Measurements from ENCODE around the gene MAN2A1. TPM values are rescaled to one million over a fixed set of nuclear protein-coding genes. Genes with fewer than 3 reads are reported as not detected.
"Not testable (repeated sequence)": the region's sequence is repeated elsewhere in the genome, so short reads cannot be mapped to it uniquely, and the experiment has no call there.

The MAN2A1 gene
- total and polyA plus RNA-seq, 5 donors: 2.9 to 10.1 (median 9.5) TPM

DNA sequence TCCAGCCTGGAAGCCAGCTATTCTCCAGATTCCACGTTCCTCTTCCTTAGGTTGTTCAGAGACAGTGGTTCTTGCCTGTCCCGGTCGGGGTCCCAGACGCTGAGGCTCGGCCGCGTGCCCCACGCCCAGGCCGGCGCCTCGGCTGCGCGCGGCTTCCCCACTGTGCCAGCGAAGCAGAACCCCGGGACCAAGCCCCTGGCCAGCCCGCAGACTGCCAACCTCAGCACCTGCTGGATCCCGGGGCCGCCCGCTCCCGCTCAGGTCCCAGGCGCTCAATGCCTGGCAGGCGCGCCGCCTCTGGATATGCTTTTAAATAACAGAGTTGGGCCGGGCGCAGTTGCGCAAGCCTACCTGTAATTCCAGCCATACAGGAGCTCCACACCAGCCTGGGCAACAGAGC is 195.5 kb downstream of the MAN2A1 start:
- no peak overlapping the region for H3K27ac ChIP-seq (ENCODE audit: low read length)
- H3K4me1 ChIP-seq (ENCODE audit: control insufficient read depth, insufficient read depth, low read length): no peaks in the 10 kb centered on the region
- intact Hi-C loops (cut with DNase I): no loop called here
- 94% methylated on average over 28 of the region's 28 CpGs for WGBS
- no peaks in the 10 kb centered on the region for H3K9me3 ChIP-seq (ENCODE audit: control insufficient read depth, low read length)
- H3K27me3 ChIP-seq (ENCODE audit: control insufficient read depth, insufficient read depth): no peaks in the 10 kb centered on the region
- ATAC-seq (no peak), DNase-seq (peak in 1 of 3 donors; percentile 52)
- no peak overlapping the region for H3K4me3 ChIP-seq (ENCODE audit: low read length)

DNA sequence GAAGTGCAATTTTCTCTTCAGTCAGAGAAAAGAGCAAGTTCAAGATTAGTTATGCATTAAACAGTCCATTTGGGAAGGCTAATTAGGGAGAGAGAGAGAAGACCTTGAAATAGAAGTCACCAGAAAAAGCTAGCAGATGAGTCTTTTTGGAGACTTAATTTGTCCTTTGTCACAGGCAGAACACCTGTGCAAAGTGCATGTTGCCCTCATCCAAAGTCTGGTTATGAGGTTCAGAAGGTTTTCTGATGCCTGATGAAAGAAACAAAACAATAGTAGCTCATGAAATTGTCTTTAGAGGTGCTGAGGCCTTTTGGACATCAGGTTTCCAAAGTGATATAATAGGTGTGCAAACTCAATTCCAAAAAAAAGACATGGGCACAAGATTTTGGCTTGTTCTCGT is 199.3 kb downstream of the MAN2A1 start:
- ATAC-seq (no peak), DNase-seq (no peak)
- Histone ChIP-seq H3K27me3 (ENCODE audit: control insufficient read depth, insufficient read depth) (no peaks in the 10 kb centered on the region), H3K4me1 (ENCODE audit: control insufficient read depth, insufficient read depth, low read length) (no peaks in the 10 kb centered on the region), H3K4me3 (ENCODE audit: low read length) (no peak overlapping the region), H3K27ac (ENCODE audit: low read length) (no peak overlapping the region), H3K9me3 (ENCODE audit: control insufficient read depth, low read length) (no peaks in the 10 kb centered on the region)
- WGBS: 79% methylated on average over 1 of the region's 1 CpG
- intact Hi-C loops (cut with DNase I): no loop called here

DNA sequence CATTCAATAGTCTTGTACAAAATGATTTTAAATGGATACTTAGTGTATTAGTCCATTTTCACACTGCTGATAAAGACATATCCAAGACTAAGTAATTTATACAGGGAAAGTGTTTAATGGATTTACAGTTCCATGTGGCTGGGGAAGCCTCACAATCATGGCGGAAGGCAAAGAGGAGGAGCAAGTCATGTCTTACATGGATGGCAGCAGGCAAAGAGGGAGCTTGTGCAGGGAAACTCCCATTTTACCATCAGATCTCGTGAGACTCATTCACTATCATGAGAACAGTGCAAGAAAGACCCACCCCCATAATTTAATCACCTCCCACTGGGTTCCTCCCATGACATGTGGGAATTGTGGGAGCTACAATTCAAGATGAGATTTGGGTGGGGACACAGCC is 203.5 kb downstream of the MAN2A1 start:
- H3K9me3 ChIP-seq (ENCODE audit: control insufficient read depth, low read length); H3K4me3 ChIP-seq (ENCODE audit: low read length); H3K27me3 ChIP-seq (ENCODE audit: control insufficient read depth, insufficient read depth); DNase-seq; ATAC-seq; H3K4me1 ChIP-seq (ENCODE audit: control insufficient read depth, insufficient read depth, low read length); intact Hi-C loops (cut with DNase I); H3K27ac ChIP-seq (ENCODE audit: low read length): not testable (repeated sequence)
- WGBS: 95% methylated on average over 2 of the region's 2 CpGs

DNA sequence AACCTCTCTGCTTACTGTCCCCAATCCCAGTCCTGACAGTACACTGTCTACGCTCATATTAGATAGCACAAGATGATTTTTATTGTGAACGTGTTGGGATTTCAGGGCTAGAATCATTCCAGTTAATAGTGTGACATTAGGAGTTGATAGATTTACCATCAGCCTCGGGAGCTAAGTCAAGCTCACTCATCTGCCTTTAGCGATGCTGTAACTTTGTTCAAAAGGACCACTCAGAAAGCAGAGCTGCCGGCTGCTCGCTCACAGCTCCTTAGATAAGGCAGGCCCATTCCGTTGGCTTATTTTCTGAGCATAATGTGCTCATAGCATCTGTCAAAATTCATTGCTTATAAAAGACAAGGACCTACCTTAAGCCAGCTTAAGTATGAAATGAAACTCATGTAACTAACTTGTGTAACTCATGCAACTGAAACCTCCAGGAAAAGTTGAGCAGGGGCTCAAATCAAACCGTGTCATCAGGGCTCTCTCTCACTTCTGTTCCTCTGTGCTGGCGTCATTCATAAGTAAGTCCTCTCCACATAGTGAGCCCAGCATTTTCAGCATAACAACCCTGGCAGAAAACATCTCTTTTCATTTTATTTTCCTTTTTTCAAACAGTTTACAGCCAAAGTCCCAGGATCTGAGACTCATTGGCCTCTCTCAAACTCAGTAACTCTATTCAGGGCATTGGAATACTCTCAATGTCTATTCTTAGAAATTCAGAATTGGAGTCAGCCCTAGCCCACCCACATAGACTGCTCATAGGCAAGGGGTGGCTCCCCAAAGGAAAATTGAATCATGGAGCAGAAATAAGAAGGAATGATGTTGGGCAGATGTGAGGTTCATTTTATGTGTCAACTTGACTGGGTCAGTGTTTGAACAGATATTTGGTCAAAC is 208.8 kb downstream of the MAN2A1 start:
- Histone ChIP-seq H3K4me3 (ENCODE audit: low read length) (no peak overlapping the region), H3K27me3 (ENCODE audit: control insufficient read depth, insufficient read depth) (no peaks in the 10 kb centered on the region), H3K27ac (ENCODE audit: low read length) (no peak overlapping the region), H3K4me1 (ENCODE audit: control insufficient read depth, insufficient read depth, low read length) (no peaks in the 10 kb centered on the region), H3K9me3 (ENCODE audit: control insufficient read depth, low read length) (no peaks in the 10 kb centered on the region)
- WGBS: 46% methylated on average over 9 of the region's 9 CpGs
- intact Hi-C loops (cut with DNase I): no loop called here
- ATAC-seq (no peak), DNase-seq (no peak)

DNA sequence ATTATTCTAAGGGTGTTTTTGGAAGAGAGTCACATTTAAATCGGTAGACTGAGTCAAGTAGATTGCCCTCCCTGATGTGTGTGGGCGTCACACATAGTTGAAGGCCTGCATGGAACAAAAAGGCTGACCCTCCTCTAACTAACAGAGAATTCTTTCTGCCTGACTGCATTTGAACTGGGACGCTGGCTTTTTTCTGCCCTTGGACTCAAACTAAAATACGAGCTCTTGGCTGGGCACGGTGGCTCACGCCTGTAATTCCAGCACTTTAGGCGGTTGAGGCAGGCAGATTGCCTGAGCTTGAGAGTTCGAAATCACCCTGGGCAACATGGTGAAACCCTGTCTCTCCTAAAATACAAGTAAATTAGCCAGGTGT is 209.4 kb downstream of the MAN2A1 start:
- 70% methylated on average over 8 of the region's 8 CpGs for WGBS
- Histone ChIP-seq H3K27me3 (ENCODE audit: control insufficient read depth, insufficient read depth) (peaks cover 3% of the 10 kb centered on the region), H3K4me3 (ENCODE audit: low read length) (no peak overlapping the region), H3K4me1 (ENCODE audit: control insufficient read depth, insufficient read depth, low read length) (no peaks in the 10 kb centered on the region), H3K9me3 (ENCODE audit: control insufficient read depth, low read length) (no peaks in the 10 kb centered on the region), H3K27ac (ENCODE audit: low read length) (no peak overlapping the region)
- ATAC-seq (no peak), DNase-seq (peak in 1 of 3 donors; percentile 46)
- intact Hi-C loops (cut with DNase I): no loop called here

DNA sequence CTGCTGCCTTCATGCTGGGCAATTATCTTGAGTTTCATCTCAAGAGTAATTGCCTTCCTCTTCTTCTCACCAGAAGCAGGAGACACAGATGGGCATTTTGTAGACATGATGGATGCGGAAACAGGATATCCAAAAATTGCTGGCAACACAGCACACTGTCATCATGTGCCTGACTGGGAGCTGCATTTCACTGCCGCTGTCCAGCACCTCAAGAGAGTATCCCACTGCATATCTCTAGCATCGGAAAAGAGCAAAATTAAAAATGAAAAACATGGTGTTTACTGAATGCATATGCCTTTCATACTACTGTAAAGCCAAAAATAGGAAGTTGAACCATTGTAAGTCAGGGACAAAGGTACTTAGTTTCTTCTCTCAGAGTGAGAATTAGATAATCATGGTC is 210.7 kb downstream of the MAN2A1 start:
- ATAC-seq (no peak), DNase-seq (no peak)
- Histone ChIP-seq H3K27ac (ENCODE audit: low read length) (no peak overlapping the region), H3K4me1 (ENCODE audit: control insufficient read depth, insufficient read depth, low read length) (no peaks in the 10 kb centered on the region), H3K4me3 (ENCODE audit: low read length) (no peak overlapping the region), H3K27me3 (ENCODE audit: control insufficient read depth, insufficient read depth) (peaks cover 3% of the 10 kb centered on the region), H3K9me3 (ENCODE audit: control insufficient read depth, low read length) (no peaks in the 10 kb centered on the region)
- intact Hi-C loops (cut with DNase I): no loop called here
- 73% methylated on average over 3 of the region's 3 CpGs for WGBS

DNA sequence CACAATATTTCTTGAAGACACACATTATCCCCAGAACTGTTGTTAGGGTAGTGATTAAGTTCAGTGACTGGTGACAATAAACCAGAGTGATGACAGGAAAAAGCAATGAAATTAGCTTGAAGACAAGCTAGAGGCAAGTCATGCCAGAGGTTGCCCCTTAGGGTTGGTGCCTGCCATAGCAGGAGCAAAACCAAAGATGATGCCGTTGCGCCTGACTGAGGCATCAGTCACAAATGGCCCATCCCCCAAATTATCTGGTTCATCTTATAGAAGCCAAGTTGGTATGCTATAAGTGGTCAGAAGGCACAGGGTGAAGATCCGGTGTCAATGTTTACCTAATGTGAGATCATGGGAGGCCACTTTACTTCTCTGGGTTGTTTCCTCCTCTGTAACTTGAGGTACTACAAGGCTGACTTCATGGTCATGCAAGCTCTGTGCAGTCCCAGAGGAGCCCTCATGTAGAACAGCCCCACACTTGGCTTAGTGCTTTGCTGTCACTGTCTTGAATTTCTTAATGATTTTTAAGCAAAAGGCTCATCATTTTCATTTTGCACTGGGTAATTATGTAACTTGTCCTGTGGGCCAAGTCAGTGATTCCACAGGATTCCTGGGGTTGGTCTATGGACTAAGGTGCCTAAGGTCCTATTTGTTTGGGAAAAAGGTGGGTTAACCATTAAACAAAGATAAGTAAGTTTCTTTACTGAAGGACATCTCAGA is 211.3 kb downstream of the MAN2A1 start:
- ATAC-seq (no peak), DNase-seq (no peak)
- Histone ChIP-seq H3K4me1 (ENCODE audit: control insufficient read depth, insufficient read depth, low read length) (no peaks in the 10 kb centered on the region), H3K9me3 (ENCODE audit: control insufficient read depth, low read length) (no peaks in the 10 kb centered on the region), H3K27ac (ENCODE audit: low read length) (no peak overlapping the region), H3K27me3 (ENCODE audit: control insufficient read depth, insufficient read depth) (peaks cover 3% of the 10 kb centered on the region), H3K4me3 (ENCODE audit: low read length) (no peak overlapping the region)
- intact Hi-C loops (cut with DNase I): no loop called here
- WGBS: 94% methylated on average over 3 of the region's 3 CpGs

DNA sequence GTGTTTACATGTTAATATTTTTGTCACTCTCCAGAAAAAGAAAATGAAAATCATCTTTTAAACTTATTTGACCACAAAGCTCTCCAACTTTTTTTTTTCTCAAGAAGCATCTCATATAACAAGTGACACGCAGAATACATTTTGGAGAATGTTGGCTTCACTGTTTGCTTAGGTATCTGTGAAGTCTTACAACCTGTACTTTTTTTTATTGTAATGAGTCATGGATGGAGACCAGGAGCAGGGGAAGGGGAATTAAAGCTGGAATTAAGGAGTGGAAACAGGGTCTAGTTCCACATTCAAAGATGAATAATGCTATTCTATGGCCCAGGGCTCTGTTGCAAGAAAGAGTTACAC is 211.9 kb downstream of the MAN2A1 start:
- Histone ChIP-seq H3K27ac (ENCODE audit: low read length) (no peak overlapping the region), H3K9me3 (ENCODE audit: control insufficient read depth, low read length) (no peaks in the 10 kb centered on the region), H3K27me3 (ENCODE audit: control insufficient read depth, insufficient read depth) (peaks cover 3% of the 10 kb centered on the region), H3K4me3 (ENCODE audit: low read length) (no peak overlapping the region), H3K4me1 (ENCODE audit: control insufficient read depth, insufficient read depth, low read length) (no peaks in the 10 kb centered on the region)
- whole genome bisulfite sequencing: 98% methylated on average over 1 of the region's 1 CpG
- DNase-seq (no peak), ATAC-seq (no peak)
- intact Hi-C loops (cut with DNase I): no loop called here

DNA sequence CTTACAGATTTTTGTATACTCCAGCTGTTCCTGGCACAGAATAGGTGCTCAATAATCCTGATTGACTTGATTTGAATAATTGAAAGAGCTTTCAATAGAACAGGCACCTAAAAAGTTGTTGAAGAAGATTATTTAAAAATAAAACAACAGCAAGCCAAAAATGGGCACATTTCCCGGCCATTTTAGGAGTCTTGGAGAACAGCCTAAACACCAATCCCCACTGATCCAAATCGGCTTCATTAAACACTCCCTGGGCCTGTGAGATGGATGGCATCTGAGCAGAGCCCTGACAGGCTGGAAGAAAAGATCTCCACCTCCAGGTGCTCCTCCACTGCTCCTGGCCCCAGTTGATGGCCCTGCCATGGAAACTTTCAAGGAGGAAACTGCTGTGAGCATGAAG is 213.3 kb downstream of the MAN2A1 start:
- Histone ChIP-seq H3K9me3 (ENCODE audit: control insufficient read depth, low read length) (no peaks in the 10 kb centered on the region), H3K27me3 (ENCODE audit: control insufficient read depth, insufficient read depth) (peaks cover 3% of the 10 kb centered on the region), H3K4me3 (ENCODE audit: low read length) (no peak overlapping the region), H3K4me1 (ENCODE audit: control insufficient read depth, insufficient read depth, low read length) (no peaks in the 10 kb centered on the region), H3K27ac (ENCODE audit: low read length) (no peak overlapping the region)
- 66% methylated on average over 2 of the region's 2 CpGs for WGBS
- intact Hi-C loops (cut with DNase I): no loop called here
- ATAC-seq: no peak
- DNase-seq: no peak

DNA sequence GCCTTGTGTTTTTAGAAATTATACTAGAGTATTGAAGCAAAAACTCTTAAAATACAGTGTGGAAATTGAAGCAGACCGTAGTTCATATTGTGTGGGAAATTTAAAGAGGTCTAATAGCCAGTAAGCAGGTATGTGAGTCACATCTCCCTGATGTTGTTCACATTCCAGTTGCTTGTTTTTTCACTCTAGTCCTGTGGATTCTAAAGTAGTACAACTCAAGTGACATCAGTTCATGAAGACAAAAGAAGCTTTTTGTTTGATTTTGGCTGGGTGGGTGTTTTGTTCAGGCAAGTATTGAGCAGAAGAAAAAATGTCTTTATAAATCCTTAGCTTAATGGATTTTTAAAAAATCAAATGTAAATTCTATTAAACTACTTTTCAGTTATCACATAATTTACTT is 216.2 kb downstream of the MAN2A1 start:
- ATAC-seq (no peak), DNase-seq (no peak)
- Histone ChIP-seq H3K27ac (ENCODE audit: low read length) (no peak overlapping the region), H3K27me3 (ENCODE audit: control insufficient read depth, insufficient read depth) (peaks cover 3% of the 10 kb centered on the region), H3K4me3 (ENCODE audit: low read length) (no peak overlapping the region), H3K4me1 (ENCODE audit: control insufficient read depth, insufficient read depth, low read length) (no peaks in the 10 kb centered on the region), H3K9me3 (ENCODE audit: control insufficient read depth, low read length) (no peaks in the 10 kb centered on the region)
- intact Hi-C loops (cut with DNase I): no loop called here
- WGBS: 84% methylated on average over 1 of the region's 1 CpG

DNA sequence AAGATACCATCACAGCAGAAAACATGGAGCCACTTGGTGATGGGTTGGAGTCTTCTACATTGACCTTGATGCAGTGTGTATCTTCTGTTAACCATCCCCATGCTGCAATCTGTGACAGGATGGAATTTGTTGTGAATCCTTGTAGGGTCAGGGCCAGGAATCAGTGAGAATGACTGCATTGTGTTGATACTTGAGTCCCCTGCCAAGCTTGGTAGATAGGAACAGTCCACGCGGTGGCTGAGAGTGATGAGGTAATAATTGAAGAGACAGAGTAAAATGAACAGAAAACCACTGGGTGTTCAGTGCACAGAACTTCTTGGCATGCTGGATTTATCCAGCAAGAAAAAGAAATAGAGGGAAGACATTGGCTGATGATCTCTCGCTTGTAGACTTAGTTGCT is 217.5 kb downstream of the MAN2A1 start:
- Histone ChIP-seq H3K27ac (ENCODE audit: low read length) (no peak overlapping the region), H3K4me1 (ENCODE audit: control insufficient read depth, insufficient read depth, low read length) (no peaks in the 10 kb centered on the region), H3K27me3 (ENCODE audit: control insufficient read depth, insufficient read depth) (peaks cover 3% of the 10 kb centered on the region), H3K4me3 (ENCODE audit: low read length) (no peak overlapping the region), H3K9me3 (ENCODE audit: control insufficient read depth, low read length) (no peaks in the 10 kb centered on the region)
- ATAC-seq (peak; percentile 48 to 55), DNase-seq (no peak)
- intact Hi-C loops (cut with DNase I): no loop called here
- WGBS: 46% methylated on average over 3 of the region's 3 CpGs
